ENCODE data around the gene CLIC3.

GRCh38 chr9:137021568-137021978, 25.2 kb upstream of the CLIC3 start:
- TF ChIP-seq POLR2A (IDR thresholded peaks at IDR 0.05) (no peak), CTCF (IDR thresholded peaks at IDR 0.05) (no peak)
